ENCODE measurements around the gene AK9. TPM values are rescaled to one million over a fixed set of nuclear protein-coding genes. Genes with fewer than 3 reads are reported as not detected.
A peak's percentile ranks its signal among the peaks of the same experiment; 100 is the strongest.

AK9 gene
- polyA plus RNA-seq, 1 of the 3 experiments (the other 2 are of a cell fraction): 0.76 TPM

DNA sequence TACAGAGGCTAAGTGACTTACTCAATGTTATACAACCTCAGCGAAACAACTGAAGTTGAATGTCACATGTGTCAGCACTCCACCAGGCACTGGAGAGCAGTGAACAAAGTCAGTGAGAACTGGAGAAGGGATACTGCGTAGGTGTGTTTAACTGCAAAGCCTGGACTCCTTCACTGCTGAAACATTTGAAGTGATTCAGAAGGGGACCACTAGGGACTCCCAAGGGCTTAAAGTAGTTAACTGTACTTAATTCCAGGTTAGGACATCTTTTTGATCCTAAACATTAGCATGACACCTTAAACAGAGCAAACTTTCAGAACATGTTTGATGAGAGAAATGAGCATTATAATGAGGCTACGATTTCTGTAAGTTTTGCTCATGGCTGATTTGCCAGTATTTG lies 163.0 kb downstream of the AK9 start:
- Histone ChIP-seq H3K36me3 (replicated peaks in 1 of 2; ENCODE audit: control insufficient read depth in 1 of 2, insufficient read depth in 2 of 2, low read length in 1 of 2) (no peaks in the 10 kb centered on the region), H3K4me3 (ENCODE audit: low read depth in 2 of 2, low read length in 1 of 2) (no peak overlapping the region), H3K9ac (no peak overlapping the region), H3K4me1 (ENCODE audit: control insufficient read depth in 1 of 2, insufficient read depth in 2 of 2, low read depth in 1 of 2, low read length in 1 of 2) (no peaks in the 10 kb centered on the region), H3K27ac (ENCODE audit: low read depth in 2 of 2, low read length in 1 of 2) (no peak overlapping the region), H3K9me3 (peaks cover 10% of the 10 kb centered on the region; the same call in 1 of the 2 replicates), H4K20me1 (ENCODE audit: insufficient read depth) (no peaks in the 10 kb centered on the region), H3F3A (replicated peaks; ENCODE audit: insufficient read depth) (no peaks in the 10 kb centered on the region), H3K27me3 (ENCODE audit: insufficient read depth) (no peaks in the 10 kb centered on the region), H2AFZ (ENCODE audit: low read depth) (no peak overlapping the region), H3K9me2 (no peaks in the 10 kb centered on the region), H3K4me2 (no peak overlapping the region), H3K79me2 (ENCODE audit: insufficient read depth) (no peaks in the 10 kb centered on the region)
- DNase-seq: no peak
- WGBS (ENCODE audit: low lambda C conversion rate): 59% methylated on average over 3 of the region's 3 CpGs
- ChIA-PET POLR2A (no interaction called here), CTCF (interaction anchor here (0.7 to 2.3 kb wide), 13 partner anchors 10 to 863 kb away, joined by 3 to 19 read pairs (median 5); no protein-coding TSS in a partner anchor)
- no peak for TF ChIP-seq TCF12 (IDR thresholded peaks at IDR 0.05)
- TF ChIP-seq CTCF (IDR thresholded peaks at IDR 0.05): peak; percentile 38; the same call in 1 of the 2 replicates

GRCh38 chr6:109526905-109527628 lies 163.9 kb downstream of the AK9 start:
- POLR2A ChIA-PET: no interaction called here
- Histone ChIP-seq H3K27me3 (ENCODE audit: insufficient read depth) (no peaks in the 10 kb centered on the region), H3K4me2 (no peak overlapping the region), H3F3A (replicated peaks; ENCODE audit: insufficient read depth) (no peaks in the 10 kb centered on the region), H4K20me1 (ENCODE audit: insufficient read depth) (no peaks in the 10 kb centered on the region), H3K9me3 (peaks cover 10% of the 10 kb centered on the region; the same call in 1 of the 2 replicates), H3K4me3 (ENCODE audit: low read depth in 2 of 2, low read length in 1 of 2) (no peak overlapping the region; a peak in 1 of 4 replicates), H3K9ac (no peak overlapping the region), H3K4me1 (ENCODE audit: control insufficient read depth in 1 of 2, insufficient read depth in 2 of 2, low read depth in 1 of 2, low read length in 1 of 2) (no peaks in the 10 kb centered on the region), H3K9me2 (no peaks in the 10 kb centered on the region), H2AFZ (ENCODE audit: low read depth) (peak overlapping the region; percentile 39; the same call in 1 of the 2 replicates), H3K36me3 (replicated peaks in 1 of 2; ENCODE audit: control insufficient read depth in 1 of 2, insufficient read depth in 2 of 2, low read length in 1 of 2) (no peaks in the 10 kb centered on the region), H3K27ac (ENCODE audit: low read depth in 2 of 2, low read length in 1 of 2) (no peak overlapping the region), H3K79me2 (ENCODE audit: insufficient read depth) (no peaks in the 10 kb centered on the region)
- 32% methylated on average over 6 of the region's 7 CpGs for WGBS (ENCODE audit: low lambda C conversion rate)
- CTCF ChIA-PET: interaction anchor here (0.6 to 2.3 kb wide), 26 partner anchors 9 to 865 kb away, joined by 3 to 19 read pairs (median 4); partner anchors contain the start of genes AK9 and FIG4
- TF ChIP-seq EP300 (IDR thresholded peaks at IDR 0.05; ENCODE audit: borderline replicate concordance in 1 of 2, low read depth in 1 of 2, low read length in 1 of 2): no peak
- peak; percentile 72 for TF ChIP-seq SMC3 (IDR thresholded peaks at IDR 0.05; ENCODE audit: low read depth, low read length)
- TF ChIP-seq RFX5 (IDR thresholded peaks at IDR 0.05; ENCODE audit: low read length): no peak
- peak; percentile 85 for TF ChIP-seq RAD21 (IDR thresholded peaks at IDR 0.05; ENCODE audit: low read length)
- TF ChIP-seq CTCF (IDR thresholded peaks at IDR 0.05): peak; percentile 73
- DNase-seq: peak; percentile 46
